ENCODE measurements around the gene IGFN1. TPM values are rescaled to one million over a fixed set of nuclear protein-coding genes. Genes with fewer than 3 reads are reported as not detected.
"Not testable (repeated sequence)": the region's sequence is repeated elsewhere in the genome, so short reads cannot be mapped to it uniquely, and the experiment has no call there.

IGFN1 gene
- total and polyA plus RNA-seq, 2 donors from 2014 or later: 2.8 TPM; not detected in 1

DNA sequence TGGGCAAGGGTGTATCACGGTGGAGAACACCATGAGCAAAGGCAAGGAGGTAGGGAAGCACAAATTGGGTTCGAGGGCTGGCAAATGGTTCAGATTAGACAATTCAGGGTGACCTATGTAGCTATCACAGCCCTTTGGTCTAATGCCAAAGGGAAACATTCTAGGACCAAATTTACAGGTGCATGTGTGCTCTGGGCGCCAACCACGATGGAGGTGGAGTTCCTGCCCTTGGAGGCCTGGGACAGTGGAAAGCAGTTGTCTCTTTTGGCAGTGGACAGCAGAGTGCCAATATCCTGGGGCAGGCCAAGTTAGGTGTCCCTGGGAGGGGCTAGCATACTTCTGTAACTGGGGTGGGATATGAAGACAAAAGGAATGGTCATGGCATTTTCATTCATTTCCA is 40.1 kb downstream of the IGFN1 start:
- H3K27ac ChIP-seq (ENCODE audit: low read depth in 2 of 2, low read length in 2 of 2): no peak overlapping the region
- no peak overlapping the region for H3K9ac ChIP-seq (ENCODE audit: low read length in 3 of 3)
- H3K4me1 ChIP-seq (ENCODE audit: control insufficient read depth in 2 of 3, insufficient read depth in 2 of 3, low read depth in 1 of 3, low read length in 3 of 3): no peaks in the 10 kb centered on the region
- intact Hi-C loops (cut with DNase I): no loop called here
- TF ChIP-seq, protein P1, sequence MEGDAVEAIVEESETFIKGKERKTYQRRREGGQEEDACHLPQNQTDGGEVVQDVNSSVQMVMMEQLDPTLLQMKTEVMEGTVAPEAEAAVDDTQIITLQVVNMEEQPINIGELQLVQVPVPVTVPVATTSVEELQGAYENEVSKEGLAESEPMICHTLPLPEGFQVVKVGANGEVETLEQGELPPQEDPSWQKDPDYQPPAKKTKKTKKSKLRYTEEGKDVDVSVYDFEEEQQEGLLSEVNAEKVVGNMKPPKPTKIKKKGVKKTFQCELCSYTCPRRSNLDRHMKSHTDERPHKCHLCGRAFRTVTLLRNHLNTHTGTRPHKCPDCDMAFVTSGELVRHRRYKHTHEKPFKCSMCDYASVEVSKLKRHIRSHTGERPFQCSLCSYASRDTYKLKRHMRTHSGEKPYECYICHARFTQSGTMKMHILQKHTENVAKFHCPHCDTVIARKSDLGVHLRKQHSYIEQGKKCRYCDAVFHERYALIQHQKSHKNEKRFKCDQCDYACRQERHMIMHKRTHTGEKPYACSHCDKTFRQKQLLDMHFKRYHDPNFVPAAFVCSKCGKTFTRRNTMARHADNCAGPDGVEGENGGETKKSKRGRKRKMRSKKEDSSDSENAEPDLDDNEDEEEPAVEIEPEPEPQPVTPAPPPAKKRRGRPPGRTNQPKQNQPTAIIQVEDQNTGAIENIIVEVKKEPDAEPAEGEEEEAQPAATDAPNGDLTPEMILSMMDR (IDR thresholded peaks at IDR 0.05; ENCODE audit: borderline replicate concordance, extremely low read depth, insufficient read depth): no peak
- H3K4me3 ChIP-seq (ENCODE audit: low read length in 3 of 3): no peak overlapping the region
- no peak for DNase-seq
- H3K9me3 ChIP-seq (ENCODE audit: control insufficient read depth in 2 of 3, insufficient read depth in 1 of 3, low read length in 3 of 3): no peaks in the 10 kb centered on the region
- no peaks in the 10 kb centered on the region for H3K27me3 ChIP-seq (ENCODE audit: control insufficient read depth, insufficient read depth, low read length)
- FAIRE-seq: no peak
- H3K36me3 ChIP-seq (ENCODE audit: control insufficient read depth in 2 of 3, insufficient read depth in 3 of 3, low read length in 3 of 3): no peaks in the 10 kb centered on the region

DNA sequence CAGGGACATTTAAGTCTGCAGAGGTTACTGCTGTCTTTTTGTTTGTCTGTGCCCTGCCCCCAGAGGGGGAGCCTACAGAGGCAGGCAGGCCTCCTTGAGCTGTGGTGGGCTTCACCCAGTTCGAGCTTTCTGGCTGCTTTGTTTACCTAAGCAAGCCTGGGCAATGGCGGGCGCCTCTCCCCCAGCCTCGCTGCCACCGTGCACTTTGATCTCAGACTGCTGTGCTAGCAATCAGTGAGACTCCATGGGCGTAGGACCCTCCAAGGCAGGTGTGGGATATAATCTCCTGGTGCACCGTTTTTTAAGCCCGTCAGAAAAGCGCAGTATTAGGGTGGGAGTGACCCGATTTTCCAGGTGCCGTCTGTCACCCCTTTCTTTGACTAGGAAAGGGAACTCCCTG is 49.0 kb downstream of the IGFN1 start:
- DNase-seq; H3K9me3 ChIP-seq (ENCODE audit: control insufficient read depth in 2 of 3, insufficient read depth in 1 of 3, low read length in 3 of 3); H3K4me1 ChIP-seq (ENCODE audit: control insufficient read depth in 2 of 3, insufficient read depth in 2 of 3, low read depth in 1 of 3, low read length in 3 of 3); FAIRE-seq; intact Hi-C loops (cut with DNase I); H3K4me3 ChIP-seq (ENCODE audit: low read length in 3 of 3); H3K27ac ChIP-seq (ENCODE audit: low read depth in 2 of 2, low read length in 2 of 2); H3K36me3 ChIP-seq (ENCODE audit: control insufficient read depth in 2 of 3, insufficient read depth in 3 of 3, low read length in 3 of 3); H3K27me3 ChIP-seq (ENCODE audit: control insufficient read depth, insufficient read depth, low read length); H3K9ac ChIP-seq (ENCODE audit: low read length in 3 of 3): not testable (repeated sequence)

DNA sequence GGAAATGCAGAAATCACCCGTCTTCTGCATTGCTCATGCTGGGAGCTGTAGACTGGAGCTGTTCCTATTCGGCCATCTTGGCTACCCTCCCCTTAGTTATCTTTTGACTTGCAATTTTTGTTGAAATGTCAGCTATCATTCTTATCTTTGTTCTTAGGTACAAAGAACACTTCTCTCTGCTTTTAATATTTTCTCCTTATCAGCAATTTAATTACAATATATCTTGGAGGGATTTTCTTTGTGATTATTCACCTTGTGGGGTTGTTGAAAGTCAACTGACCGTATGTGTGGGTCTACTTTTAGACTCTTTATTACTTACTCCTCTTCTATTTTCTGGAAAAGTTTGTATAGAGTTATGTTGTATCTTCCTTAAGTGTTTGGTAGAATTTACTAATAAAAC is 49.5 kb downstream of the IGFN1 start:
- no peaks in the 10 kb centered on the region for H3K9me3 ChIP-seq (ENCODE audit: control insufficient read depth in 2 of 3, insufficient read depth in 1 of 3, low read length in 3 of 3)
- H3K4me3 ChIP-seq (ENCODE audit: low read length in 3 of 3): no peak overlapping the region
- intact Hi-C loops (cut with DNase I): no loop called here
- DNase-seq (no peak), FAIRE-seq (no peak)
- H3K27ac ChIP-seq (ENCODE audit: low read depth in 2 of 2, low read length in 2 of 2): no peak overlapping the region
- no peaks in the 10 kb centered on the region for H3K36me3 ChIP-seq (ENCODE audit: control insufficient read depth in 2 of 3, insufficient read depth in 3 of 3, low read length in 3 of 3)
- no peaks in the 10 kb centered on the region for H3K4me1 ChIP-seq (ENCODE audit: control insufficient read depth in 2 of 3, insufficient read depth in 2 of 3, low read depth in 1 of 3, low read length in 3 of 3)
- TF ChIP-seq, protein P1 (IDR thresholded peaks at IDR 0.05; ENCODE audit: borderline replicate concordance, extremely low read depth, insufficient read depth): no peak
- no peaks in the 10 kb centered on the region for H3K27me3 ChIP-seq (ENCODE audit: control insufficient read depth, insufficient read depth, low read length)
- no peak overlapping the region for H3K9ac ChIP-seq (ENCODE audit: low read length in 3 of 3)

DNA sequence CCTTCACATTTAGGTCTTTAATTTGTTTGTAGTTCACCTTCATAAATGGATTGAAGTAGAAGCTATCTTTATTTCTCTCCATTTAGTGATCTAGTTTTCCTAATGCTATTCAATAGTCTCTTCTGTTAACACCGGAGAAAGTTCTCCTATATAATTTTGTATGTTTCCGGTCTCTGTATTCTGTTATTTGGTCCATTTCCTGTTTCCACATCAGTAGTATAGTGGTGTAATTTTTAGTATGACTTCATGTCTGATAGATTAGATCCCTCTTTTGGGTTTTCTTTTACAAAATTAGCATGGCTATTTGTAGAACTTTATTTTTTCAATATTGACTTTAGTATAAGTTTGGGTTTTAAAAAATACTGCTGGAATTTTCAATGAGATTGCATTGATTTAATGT is 51.1 kb downstream of the IGFN1 start:
- no peak overlapping the region for H3K9ac ChIP-seq (ENCODE audit: low read length in 3 of 3)
- TF ChIP-seq, protein P1 (IDR thresholded peaks at IDR 0.05; ENCODE audit: borderline replicate concordance, extremely low read depth, insufficient read depth): no peak
- intact Hi-C loops (cut with DNase I): no loop called here
- H3K27ac ChIP-seq (ENCODE audit: low read depth in 2 of 2, low read length in 2 of 2): no peak overlapping the region
- H3K9me3 ChIP-seq (ENCODE audit: control insufficient read depth in 2 of 3, insufficient read depth in 1 of 3, low read length in 3 of 3): no peaks in the 10 kb centered on the region
- DNase-seq (no peak), FAIRE-seq (no peak)
- H3K4me1 ChIP-seq (ENCODE audit: control insufficient read depth in 2 of 3, insufficient read depth in 2 of 3, low read depth in 1 of 3, low read length in 3 of 3): no peaks in the 10 kb centered on the region
- H3K4me3 ChIP-seq (ENCODE audit: low read length in 3 of 3): no peak overlapping the region
- H3K27me3 ChIP-seq (ENCODE audit: control insufficient read depth, insufficient read depth, low read length): no peaks in the 10 kb centered on the region
- no peaks in the 10 kb centered on the region for H3K36me3 ChIP-seq (ENCODE audit: control insufficient read depth in 2 of 3, insufficient read depth in 3 of 3, low read length in 3 of 3)
